22Rv1 (cell line): Measurements from ENCODE around the gene SPNS3.

Source experiments
- ZFX ChIP-seq: fragments of 450-650 bp; IDR thresholded peaks from 2 replicates; pipeline ENCODE4 v1.6.1; 2017; ENCODE audit warnings: antibody characterized with exemption, borderline replicate concordance
- TF ChIP-seq, protein P1 (sequence below): fragments of 450-650 bp; IDR thresholded peaks from 2 replicates; pipeline ENCODE4 v1.5.1; 2017; ENCODE audit warnings: mild to moderate bottlenecking

DNA sequence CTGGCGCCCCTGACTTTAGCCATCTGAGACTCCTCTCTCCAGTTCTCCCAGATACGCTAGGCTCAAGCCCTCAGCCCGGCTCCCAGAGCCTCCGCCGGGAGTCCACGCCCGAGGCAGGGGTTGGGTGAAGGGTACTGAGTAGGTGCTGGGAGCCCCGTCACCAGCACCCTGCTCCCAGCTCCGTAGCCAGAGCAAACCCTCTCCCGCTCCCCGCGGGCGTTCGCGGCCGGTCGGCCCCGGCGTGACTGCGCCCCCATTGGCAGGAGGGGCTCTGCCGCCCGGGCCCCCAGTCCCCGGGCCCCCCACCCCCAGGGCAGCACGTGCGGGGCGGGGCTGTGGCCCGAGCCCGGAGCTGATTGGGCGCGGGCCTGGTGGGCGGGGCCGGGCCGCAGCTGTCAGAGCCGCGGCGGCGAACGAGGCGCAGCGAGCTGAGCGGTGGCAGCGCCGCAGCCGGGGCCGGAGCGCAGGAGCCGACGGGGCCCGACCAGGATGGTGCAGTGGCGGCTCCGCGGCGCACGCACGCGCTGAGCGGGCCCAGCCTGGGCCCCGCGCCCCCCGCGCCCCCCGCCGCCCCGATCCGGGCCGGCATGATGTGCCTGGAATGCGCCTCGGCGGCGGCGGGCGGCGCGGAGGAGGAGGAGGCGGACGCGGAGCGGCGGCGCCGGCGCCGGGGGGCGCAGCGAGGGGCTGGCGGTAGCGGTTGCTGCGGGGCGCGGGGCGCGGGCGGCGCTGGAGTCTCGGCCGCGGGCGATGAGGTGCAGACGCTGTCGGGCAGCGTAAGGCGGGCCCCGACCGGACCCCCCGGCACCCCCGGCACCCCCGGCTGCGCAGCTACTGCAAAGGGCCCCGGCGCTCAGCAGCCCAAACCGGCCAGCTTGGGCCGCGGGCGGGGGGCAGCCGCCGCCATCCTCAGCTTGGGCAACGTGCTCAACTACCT is 65.0 kb downstream of the SPNS3 start, which contains the start of gene SPNS2:
- TF ChIP-seq, protein P1, sequence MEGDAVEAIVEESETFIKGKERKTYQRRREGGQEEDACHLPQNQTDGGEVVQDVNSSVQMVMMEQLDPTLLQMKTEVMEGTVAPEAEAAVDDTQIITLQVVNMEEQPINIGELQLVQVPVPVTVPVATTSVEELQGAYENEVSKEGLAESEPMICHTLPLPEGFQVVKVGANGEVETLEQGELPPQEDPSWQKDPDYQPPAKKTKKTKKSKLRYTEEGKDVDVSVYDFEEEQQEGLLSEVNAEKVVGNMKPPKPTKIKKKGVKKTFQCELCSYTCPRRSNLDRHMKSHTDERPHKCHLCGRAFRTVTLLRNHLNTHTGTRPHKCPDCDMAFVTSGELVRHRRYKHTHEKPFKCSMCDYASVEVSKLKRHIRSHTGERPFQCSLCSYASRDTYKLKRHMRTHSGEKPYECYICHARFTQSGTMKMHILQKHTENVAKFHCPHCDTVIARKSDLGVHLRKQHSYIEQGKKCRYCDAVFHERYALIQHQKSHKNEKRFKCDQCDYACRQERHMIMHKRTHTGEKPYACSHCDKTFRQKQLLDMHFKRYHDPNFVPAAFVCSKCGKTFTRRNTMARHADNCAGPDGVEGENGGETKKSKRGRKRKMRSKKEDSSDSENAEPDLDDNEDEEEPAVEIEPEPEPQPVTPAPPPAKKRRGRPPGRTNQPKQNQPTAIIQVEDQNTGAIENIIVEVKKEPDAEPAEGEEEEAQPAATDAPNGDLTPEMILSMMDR, result no peak
- no peak for TF ChIP-seq ZFX
